H1 (cell line): Measurements from ENCODE around the gene ARMC9.

Experiments used
- CREB1 ChIP-seq: IDR thresholded peaks from 2 replicates; pipeline ENCODE4 v1.6.1; 2012; ENCODE audit warnings: inconsistent platforms
- EZH2 ChIP-seq: fragments of 200-600 bp; sonication (generic); IDR thresholded peaks from 2 replicates; pipeline ENCODE4 v1.7.1; 2012; ENCODE audit warnings: low read depth, mild to moderate bottlenecking, moderate library complexity, low read length, inconsistent platforms; ENCODE audit not compliant: severe bottlenecking
- POLR2A ChIP-seq, 2 experiments: IDR thresholded peaks; 1 replicate in 1 of 2; 2 replicates in 1 of 2; pipeline ENCODE4 v1.6.1; 2011; ENCODE audit warnings: low read depth in 2 of 2, low read length in 2 of 2, mild to moderate bottlenecking in 2 of 2; ENCODE audit errors: control extremely low read depth in 1 of 2
- POU5F1 ChIP-seq: IDR thresholded peaks from 2 replicates; pipeline ENCODE4 v1.6.1; 2011; ENCODE audit warnings: low read depth, mild to moderate bottlenecking, low read length, moderate library complexity
- RAD21 ChIP-seq, 2 experiments: IDR thresholded peaks in 1 of 2; conservative IDR thresholded peaks in 1 of 2; 2 replicates each; pipeline ENCODE4 v1.6.1; 2011; ENCODE audit warnings: low read depth in 2 of 2, low read length in 2 of 2, improper control_type of control experiment in 1 of 2, inconsistent platforms in 1 of 2, mild to moderate bottlenecking in 1 of 2, moderate library complexity in 1 of 2
- RFX5 ChIP-seq: IDR thresholded peaks from 2 replicates; pipeline ENCODE4 v1.6.1; 2011; ENCODE audit warnings: low read depth, low read length, improper control_type of control experiment, borderline replicate concordance
- TCF12 ChIP-seq: IDR thresholded peaks from 2 replicates; pipeline ENCODE4 v1.6.1; 2011; ENCODE audit warnings: low read depth, mild to moderate bottlenecking, low read length
- TF ChIP-seq, protein P1 (sequence below): IDR thresholded peaks from 2 replicates; pipeline ENCODE4 v1.6.1; 2012; ENCODE audit warnings: inconsistent platforms
- TF ChIP-seq, protein P2 (sequence below), 3 experiments: IDR thresholded peaks; 1 replicate in 2 of 3; 2 replicates in 1 of 3; pipeline versions ENCODE4 v1.5.1 to v1.6.1; 2011; ENCODE audit warnings: low read length in 3 of 3, mild to moderate bottlenecking in 3 of 3, inconsistent platforms in 2 of 3, low read depth in 1 of 3, moderate library complexity in 1 of 3; ENCODE audit not compliant: insufficient read depth in 1 of 3; ENCODE audit errors: control extremely low read depth in 1 of 3

DNA sequence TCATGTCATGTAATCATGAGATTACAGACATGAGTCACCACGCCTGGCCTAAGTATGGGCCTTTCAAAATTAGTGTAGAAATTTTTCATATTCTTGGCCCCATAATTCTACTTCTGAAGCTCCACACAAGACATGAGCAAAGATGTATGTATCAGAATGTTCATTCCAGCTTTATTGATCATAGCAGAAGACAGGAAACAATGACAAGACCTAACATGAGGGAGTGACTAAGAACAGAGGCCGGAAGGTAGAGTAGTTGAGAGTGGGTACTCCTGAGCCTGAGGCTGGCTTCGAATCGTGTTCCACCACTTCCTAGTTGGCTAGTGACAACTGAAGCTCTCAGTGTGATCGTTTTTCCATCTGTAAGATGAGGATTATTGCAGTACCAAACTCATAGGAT, 89.3 kb downstream of the ARMC9 start:
- TF ChIP-seq CREB1 (no peak), EZH2 (no peak), POLR2A (IDR thresholded peaks at IDR 0.05; ENCODE audit: control extremely low read depth in 1 of 2, low read depth in 2 of 2, low read length in 2 of 2) (no peak), TCF12 (no peak), POU5F1 (no peak), RAD21 (IDR thresholded peaks at IDR 0.05 in 1 of 2, conservative IDR thresholded peaks at IDR 0.05 in 1 of 2; ENCODE audit: low read depth in 2 of 2, low read length in 2 of 2) (no peak), RFX5 (no peak)
- TF ChIP-seq, protein P1, sequence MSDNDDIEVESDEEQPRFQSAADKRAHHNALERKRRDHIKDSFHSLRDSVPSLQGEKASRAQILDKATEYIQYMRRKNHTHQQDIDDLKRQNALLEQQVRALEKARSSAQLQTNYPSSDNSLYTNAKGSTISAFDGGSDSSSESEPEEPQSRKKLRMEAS, result no peak
- TF ChIP-seq, protein P2, sequence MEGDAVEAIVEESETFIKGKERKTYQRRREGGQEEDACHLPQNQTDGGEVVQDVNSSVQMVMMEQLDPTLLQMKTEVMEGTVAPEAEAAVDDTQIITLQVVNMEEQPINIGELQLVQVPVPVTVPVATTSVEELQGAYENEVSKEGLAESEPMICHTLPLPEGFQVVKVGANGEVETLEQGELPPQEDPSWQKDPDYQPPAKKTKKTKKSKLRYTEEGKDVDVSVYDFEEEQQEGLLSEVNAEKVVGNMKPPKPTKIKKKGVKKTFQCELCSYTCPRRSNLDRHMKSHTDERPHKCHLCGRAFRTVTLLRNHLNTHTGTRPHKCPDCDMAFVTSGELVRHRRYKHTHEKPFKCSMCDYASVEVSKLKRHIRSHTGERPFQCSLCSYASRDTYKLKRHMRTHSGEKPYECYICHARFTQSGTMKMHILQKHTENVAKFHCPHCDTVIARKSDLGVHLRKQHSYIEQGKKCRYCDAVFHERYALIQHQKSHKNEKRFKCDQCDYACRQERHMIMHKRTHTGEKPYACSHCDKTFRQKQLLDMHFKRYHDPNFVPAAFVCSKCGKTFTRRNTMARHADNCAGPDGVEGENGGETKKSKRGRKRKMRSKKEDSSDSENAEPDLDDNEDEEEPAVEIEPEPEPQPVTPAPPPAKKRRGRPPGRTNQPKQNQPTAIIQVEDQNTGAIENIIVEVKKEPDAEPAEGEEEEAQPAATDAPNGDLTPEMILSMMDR (IDR thresholded peaks at IDR 0.05; ENCODE audit: control extremely low read depth in 1 of 3, insufficient read depth in 1 of 3, low read depth in 1 of 3, low read length in 3 of 3), result no peak
